ENCODE data around the gene YWHAQ. TPM values are rescaled to one million over a fixed set of nuclear protein-coding genes. Genes with fewer than 3 reads are reported as not detected.
"Not testable (repeated sequence)": the region's sequence is repeated elsewhere in the genome, so short reads cannot be mapped to it uniquely, and the experiment has no call there.

Gene YWHAQ
- total RNA-seq, 1 donor from 2014 or later, result 223 TPM

DNA sequence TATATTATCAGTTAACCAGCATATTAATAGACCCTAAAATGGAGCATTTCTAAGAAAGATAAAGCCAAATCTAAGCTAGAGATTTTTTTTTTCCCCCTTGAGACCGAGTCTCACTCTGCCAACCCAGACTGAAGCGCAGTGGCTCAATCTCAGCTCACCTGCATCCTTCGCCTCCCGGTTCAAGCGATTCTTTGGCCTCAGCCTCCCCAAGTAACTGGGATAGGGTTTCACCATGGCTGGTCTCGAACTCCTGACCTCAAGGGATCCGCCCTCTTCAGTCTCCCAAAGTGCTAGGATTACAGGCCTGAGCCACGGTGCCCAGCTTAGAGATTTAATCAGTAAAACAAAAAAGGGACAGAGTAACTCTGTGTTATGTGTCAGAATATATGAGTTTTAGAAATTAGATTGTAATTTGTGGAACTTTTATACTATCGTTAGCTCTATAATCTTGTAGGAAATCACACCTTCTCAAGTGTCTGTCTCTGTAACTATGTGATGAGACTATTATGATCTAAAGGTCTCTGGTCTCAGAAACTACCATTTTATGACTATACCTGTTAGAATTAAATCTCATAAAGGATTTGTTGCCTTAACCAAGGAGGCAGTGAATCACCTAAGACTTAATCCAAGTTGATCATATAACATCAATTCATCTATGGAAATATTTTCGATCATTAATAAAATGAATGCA, 34.0 kb downstream of the YWHAQ start:
- intact Hi-C loops (cut with micrococcal nuclease), result no loop called here

DNA sequence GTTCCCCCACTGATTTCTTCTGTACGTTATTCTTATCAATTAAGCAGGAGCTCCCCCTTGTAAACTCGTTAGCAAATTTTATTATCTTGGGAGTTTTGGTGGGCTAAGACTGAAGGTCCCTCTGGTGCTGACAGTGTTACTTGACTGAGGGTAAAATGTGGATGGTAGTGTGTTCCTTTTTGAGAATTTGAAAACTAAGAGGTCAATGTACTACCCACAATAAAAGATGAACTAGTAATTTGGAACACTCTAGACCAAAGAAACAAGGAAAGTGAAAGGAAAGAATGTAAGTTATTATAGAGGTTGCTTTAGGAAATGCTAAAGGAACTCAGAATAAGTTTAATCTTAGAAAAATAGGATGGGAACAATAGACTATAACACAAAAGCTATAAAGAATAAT, 35.1 kb downstream of the YWHAQ start:
- intact Hi-C loops (cut with micrococcal nuclease), result no loop called here

DNA sequence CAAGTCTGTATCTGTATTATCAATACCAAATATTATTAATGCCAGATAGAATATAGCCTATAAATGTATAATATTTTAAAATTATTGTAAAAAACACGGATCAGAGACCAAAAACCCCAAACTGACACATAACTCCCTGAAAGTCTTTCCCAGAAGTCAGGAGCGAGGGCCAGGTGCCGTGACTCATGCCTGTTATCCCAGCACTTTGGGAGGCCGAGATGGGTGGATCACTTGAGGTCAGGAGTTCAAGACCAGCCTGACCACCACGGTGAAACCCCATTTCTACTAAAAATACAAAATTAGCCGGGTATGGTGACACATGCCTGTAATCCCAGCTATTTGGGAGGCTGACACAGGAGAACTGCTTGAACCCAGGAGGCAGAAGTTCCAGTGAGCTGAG, 35.5 kb downstream of the YWHAQ start:
- intact Hi-C loops (cut with micrococcal nuclease), result not testable (repeated sequence)

DNA sequence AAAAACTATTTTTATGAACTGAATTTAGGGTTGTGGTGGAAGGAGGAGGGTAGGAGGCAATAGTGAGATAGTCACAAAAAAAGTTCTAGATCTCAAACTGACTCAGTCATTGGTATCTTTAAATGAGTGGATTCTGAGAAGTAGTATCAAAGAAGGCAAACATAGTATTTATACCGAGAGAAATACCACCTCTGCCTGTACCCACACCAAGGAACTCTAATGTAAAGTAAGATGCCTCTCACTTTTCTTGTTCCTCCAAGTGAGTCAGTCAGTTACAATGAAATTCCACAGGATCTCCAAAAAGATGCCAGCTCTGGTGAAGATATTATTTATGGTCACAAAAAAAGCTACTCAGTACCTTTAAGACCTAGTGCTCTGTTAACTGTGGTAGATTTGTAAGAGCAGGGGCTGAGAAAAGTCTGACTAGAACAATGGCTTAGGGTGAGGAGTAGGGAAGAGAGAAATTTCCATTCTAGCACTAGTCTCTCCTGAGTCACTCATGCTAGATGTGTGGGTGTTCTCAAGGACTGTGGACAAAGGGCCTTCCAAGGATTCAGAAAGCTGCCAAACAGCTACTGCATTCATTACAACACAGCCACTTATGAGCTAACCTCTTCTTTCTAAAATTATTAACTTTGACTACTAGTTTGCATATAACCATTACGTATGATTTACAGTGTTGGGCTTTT, 36.3 kb downstream of the YWHAQ start:
- intact Hi-C loops (cut with micrococcal nuclease), result no loop called here

DNA sequence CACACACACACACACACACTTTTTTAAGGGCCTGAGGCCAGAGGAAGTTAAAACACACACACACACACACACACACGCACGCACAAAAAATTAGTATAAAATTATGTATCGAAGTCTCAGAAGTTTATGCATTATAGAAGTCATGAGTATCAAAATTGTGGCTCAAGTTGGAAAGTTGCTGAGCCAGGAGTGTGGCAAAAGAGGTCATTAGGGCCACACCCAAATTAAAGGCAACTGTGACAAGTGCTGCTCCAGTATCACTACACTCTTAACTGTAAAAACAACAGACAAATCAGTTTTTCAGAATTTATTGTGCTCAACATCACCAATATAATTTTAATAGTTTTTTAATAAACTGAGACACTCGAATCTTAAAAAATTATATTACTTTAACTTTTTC, 36.9 kb downstream of the YWHAQ start:
- intact Hi-C loops (cut with micrococcal nuclease), result no loop called here

DNA sequence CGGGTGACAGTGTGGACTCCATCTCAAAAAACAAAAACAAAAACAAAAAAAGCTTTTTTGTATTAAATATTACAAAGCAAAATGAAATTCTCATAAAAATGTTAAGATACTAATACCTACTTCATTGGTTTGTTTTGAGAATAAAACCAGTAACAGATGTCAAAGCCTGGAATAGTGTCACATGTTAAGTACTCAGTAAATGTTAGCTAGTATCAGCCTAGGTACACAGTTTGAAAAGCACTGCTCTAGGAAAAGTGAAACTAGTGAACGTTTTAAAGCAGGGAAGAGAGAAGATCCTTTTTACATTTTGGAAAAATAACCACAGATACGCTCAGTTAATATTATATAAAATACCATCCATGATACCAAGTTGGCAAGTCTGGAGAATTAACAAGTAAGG, 38.1 kb downstream of the YWHAQ start:
- intact Hi-C loops (cut with micrococcal nuclease), result no loop called here

DNA sequence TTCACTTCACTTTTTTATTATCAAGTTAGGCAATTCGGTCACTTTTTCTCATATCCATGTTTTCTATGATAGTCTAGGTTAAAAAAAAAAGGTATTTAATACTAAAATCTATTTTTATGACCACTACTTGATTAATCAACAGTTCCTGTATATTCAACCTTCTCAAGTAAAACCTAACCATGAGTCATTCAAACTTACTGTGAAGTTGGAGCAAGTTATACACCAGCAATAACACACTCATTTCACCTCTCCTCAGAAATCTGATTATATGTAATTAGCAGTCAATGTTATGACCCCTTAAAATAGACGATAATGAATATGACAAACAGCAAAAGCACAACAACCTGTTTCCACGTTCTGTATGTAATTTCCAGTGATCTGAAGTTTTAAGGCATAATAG, 40.2 kb downstream of the YWHAQ start:
- intact Hi-C loops (cut with micrococcal nuclease), result no loop called here

DNA sequence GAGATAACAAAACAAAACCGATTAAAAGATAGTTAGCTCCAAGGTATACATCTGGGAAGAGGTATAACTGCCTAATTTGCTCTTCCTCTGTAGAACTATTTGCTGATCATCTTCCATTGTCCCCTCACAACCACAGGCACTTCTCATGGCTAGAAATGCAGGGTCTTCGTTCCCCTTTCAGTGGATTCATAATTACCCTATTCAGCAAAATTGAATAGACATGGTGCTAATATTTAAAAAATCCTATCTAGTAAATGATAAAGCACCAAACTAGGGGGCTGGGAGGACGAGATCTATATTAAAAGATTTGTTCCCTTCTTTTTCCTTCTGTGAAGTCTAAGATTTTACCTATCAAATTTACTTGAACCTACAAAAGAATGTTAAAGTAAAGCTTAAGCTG, 44.3 kb downstream of the YWHAQ start:
- intact Hi-C loops (cut with micrococcal nuclease), result no loop called here

DNA sequence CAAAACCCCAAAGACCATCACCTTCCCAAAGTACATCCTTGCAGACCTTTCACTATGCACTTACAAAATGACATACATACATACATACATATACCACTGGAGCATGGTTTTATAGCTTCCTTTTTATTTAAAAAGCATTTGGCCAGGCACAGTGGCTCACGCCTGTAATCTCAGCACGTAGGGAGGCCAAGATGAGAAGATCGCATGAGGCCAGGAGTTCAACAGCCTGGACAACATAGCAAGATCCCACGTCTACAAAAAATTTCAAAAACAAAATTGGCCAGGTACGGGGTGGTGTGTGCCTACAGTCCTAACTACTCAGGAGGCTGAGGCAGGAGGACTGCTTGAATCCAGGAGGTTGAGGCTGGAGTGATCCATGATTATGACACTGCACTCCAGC, 45.3 kb downstream of the YWHAQ start:
- intact Hi-C loops (cut with micrococcal nuclease), result no loop called here

DNA sequence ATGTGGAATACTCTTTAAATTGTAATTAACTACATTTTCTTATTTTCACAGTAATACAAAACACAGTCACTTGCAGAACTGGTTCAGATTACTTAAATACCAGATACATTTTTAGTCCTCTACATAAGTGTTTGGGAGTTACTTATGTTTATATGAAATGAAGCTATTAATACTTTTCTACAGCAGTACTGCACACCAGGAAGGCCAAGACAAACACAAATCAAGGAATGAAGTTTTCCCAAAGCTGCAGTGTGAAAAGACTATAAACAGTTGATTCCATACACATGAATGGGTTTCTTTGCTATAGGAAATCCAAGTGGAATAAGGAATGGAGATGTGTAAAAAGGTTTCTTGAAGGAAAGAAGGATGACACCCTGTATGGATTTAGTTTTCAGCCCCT, 45.9 kb downstream of the YWHAQ start:
- intact Hi-C loops (cut with micrococcal nuclease), result not testable (repeated sequence)

DNA sequence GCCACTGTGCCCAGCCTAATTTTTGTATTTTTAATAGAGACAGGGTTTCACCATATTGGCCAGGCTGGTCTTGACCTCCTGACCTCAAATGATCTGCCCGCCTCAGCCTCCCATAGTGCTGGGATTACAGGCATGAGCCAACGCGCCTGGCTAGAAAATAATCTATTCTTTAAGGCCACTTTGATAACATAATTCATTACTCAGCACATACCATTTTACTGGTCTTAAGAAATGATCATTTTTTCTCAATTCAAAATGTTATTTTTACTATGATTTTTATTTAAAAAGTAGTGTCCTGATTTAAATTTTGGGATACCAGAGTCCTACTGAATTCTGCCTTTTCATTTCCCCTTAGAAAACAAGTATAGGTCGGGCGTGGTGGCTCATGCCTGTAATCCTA, 48.2 kb downstream of the YWHAQ start:
- intact Hi-C loops (cut with micrococcal nuclease), result no loop called here

DNA sequence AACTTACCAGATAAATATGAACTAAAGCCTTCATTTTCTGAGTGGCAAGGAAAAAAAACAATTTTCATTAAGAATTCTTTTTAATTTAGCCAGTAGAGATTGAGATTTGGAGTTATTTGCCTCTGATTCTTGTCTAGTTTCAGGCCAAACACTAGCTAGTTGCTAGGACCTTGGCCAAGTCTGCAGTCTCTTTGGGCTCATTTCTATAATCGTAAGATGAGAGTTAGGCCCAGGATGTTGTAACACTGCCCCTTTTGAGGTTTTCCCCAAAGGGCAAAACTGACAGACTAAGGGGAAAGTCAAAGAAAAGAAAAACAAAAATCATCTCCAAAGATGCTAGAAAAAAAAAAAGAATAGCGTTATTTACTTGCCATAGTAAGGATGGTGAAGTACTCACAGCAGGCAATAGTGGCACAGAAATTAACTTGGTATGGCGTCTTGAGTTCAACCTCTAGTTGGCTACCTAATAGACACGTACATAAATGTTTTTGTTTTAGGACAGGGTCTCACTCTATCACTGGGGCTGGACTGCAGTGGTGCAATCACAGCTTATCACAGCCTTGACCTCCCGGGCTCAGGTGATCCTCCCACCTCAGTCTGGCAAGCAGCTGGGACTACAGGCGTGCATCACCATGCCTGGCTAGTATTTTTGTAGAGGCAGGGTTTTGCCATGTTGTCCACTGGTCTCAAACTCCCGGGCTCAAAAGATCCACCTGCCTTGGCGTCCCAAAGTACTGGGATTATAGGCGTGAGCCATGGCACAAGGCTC, 52.1 kb downstream of the YWHAQ start:
- intact Hi-C loops (cut with micrococcal nuclease), result no loop called here

DNA sequence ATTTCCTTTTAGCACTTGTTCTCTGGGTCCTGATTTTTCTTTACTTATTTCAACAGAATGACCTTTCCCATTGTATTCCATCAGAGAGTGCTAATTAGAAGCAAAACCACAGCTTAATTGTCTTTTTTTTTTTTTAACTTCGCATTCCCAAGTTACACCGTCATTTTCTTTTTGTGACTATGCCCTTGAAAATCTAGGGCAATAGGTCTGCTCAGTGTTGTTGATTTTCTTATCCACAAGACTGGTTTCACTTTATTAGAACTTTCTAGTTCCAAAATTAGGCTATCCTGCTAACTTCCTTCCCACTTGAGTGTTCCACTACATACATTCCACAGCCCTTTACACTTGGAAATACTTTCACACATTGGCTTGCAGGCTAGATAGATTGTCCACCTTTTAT, 56.5 kb downstream of the YWHAQ start:
- intact Hi-C loops (cut with micrococcal nuclease), result loop anchor here (5.0 kb wide), 1 partner anchor 33 kb away; no protein-coding TSS in a partner anchor

DNA sequence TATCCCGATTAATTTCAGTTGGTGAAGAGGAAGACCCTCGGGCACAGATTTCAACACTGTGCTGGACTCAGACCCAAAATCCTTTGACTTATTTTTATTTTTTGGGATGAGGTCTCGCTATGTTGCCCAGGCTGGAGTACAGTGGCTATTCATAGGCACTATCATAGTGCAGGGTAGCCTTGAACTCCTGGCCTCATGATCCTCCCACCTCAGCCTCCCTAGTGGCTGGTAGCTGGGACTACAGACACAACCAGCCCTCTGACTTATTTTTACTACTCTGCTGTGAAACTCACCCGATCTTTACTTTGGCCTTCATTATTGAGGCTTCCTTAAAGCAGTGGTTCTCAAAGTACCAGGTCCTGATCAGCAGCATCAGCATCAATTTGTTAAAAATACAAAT, 57.0 kb downstream of the YWHAQ start:
- intact Hi-C loops (cut with micrococcal nuclease), result loop anchor here (5.0 kb wide), 1 partner anchor 33 kb away; no protein-coding TSS in a partner anchor

DNA sequence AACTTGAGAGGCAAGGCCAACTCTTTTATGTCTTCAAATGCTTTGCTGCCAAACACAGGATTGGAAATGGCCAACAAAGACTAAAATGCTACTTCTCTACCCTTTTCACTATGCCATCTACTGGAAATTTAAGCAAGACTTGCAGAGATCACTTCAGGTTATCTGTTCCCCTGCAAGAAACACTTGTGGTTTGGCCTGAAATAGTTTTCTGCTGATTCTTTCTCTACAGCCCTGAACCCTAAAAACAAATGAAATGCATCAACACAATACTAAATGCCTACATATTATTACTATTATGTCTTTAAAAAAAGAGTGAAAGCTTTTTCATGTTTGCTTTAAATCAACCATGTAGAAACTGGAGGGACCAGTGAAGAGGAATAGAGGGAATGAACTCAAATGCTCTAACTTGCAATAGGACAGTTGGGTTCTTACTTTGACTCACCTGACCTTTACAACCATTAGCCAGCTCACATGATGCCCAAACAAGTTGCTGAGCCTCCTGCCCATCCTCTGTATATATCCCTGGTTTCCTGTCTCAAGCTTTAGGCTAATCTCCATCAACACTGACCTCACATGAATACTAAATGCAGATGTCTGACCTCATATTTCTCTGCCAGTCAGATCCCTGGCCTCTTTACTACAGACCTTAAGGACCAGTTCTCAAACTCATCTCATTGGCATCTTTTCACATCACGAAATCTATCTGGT, 57.6 kb downstream of the YWHAQ start:
- intact Hi-C loops (cut with micrococcal nuclease), result loop anchor here (5.0 kb wide), 1 partner anchor 34 kb away; no protein-coding TSS in a partner anchor

DNA sequence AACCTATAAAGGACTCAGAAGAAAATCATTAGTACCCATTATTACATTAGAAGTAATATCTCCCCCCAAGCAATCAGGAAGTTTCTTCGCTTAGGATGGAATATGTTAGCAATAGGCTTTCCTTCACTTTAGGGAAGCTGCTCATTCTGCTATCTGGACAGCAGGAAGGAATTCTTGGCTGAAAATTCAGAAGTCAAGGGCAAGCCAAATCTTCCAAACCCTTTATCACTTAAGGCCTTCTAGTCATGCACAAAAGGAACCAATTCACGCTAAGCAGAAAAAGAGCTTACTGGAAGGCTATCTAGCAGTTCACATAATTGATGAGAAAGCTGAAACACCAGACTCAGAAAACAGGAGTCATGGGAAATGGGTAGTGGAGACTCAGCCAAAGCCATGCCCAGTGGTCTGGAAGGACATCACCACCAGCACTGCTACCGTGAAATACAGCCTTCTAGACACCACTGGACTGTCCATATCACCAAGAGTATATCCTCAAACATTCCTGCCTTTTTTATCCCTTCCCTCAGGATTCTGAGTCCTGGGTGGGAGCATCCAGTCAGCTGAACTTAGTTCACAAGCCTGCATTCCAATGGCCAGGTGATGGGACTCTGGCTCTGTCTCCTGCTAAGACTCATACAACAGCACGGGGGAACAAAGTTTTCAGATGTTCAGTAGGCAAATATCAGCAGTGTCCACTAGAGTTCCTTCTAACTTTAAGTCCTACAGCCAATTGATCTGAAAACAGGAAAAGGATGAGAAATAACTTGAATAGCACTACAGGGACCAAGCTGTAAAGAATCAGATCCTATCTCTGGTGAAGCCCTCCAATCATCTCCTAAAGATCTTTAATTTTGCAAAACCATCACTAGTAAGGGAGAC, 60.4 kb downstream of the YWHAQ start:
- intact Hi-C loops (cut with micrococcal nuclease), result loop anchor here (5.0 kb wide), 1 partner anchor 37 kb away; no protein-coding TSS in a partner anchor

DNA sequence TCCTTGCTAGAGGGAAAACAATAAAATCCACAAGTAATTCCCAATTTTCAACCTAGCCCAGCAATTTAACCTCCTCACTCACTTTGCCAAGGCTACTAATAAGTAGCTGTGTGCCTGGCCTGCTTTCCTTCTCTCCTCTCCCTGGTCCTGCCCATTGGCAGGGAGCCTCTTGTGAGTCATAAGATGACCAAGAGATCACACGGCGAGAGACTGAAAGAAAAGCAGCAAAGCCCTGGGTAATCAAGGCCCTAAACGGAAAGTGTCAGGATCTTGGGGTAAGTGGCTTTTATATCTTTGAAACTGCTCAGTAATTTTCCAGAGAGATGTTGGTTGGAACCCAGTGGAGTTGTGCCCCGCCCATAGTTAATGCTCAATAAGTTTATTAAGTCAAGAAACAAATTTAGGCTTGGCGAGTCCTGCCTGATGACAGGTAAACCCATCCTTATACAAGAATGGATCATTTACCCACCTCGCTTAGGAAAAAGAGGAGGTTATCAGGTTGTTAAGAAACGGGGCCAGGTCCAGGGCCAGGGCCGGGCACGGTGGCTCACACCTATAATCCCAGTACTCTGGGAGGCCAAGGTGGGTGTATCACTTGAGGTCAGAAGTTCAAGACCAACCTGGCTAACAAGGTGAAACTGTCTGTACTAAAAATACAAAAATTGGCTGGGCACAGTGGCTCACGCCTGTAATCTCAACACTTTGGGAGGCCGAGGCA, 65.2 kb downstream of the YWHAQ start:
- intact Hi-C loops (cut with micrococcal nuclease), result no loop called here

DNA sequence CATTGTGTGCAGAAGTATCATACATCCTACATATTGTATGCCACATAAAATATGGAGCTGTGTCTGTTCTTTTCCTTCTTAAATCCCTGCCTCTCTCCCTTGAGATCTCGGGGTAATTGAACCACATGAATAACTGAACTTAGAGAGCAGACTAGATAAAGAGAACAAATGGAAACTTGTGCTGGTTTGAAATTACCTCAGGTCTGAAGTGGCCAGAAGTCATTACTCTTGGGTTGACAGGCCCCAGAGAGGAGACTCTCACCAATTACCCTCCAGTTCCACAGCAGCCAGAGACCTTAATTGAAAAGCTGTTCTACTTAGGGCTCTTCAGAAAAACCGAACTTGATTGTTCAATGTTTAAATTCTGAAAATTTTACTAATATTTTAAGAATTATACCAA, 70.2 kb downstream of the YWHAQ start:
- intact Hi-C loops (cut with micrococcal nuclease), result no loop called here

DNA sequence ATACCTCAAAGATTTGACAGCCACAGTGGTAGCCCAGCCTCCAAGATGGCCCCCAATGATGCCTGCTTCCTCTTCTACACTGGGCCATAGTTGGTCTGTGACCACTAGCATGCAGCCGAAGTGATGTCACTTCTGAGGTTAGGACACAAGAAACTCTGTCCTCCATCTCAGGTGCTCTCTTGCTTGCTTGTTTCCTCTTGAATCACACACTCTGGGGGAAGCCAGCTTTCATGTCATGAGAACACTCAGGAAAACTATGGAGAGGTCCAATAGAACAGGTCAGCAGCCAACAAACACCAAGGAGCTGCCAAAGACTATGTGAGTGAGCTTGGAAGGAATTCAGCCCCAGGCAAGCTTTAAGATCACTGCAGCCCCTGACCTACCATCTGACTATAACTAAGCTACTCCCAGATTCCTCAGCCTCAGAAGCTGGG, 71.8 kb downstream of the YWHAQ start:
- intact Hi-C loops (cut with micrococcal nuclease), result loop anchor here (5.0 to 10.0 kb wide), 4 partner anchors 193 to 1126 kb away; partner anchors contain the start of genes KIDINS220, NOL10 and ODC1
